VCaP (cell line): ENCODE data around the gene C2orf72.

Source experiments
- H3K27ac ChIP-seq: fragments of 450-650 bp; 2 replicates; pipeline ENCODE4 v1.5.1; 2017
- CTCF ChIP-seq: fragments of 450-650 bp; conservative IDR thresholded peaks from 2 replicates; pipeline ENCODE4 v1.5.1; 2017; ENCODE audit warnings: mild to moderate bottlenecking, moderate library complexity

C2orf72 gene

DNA sequence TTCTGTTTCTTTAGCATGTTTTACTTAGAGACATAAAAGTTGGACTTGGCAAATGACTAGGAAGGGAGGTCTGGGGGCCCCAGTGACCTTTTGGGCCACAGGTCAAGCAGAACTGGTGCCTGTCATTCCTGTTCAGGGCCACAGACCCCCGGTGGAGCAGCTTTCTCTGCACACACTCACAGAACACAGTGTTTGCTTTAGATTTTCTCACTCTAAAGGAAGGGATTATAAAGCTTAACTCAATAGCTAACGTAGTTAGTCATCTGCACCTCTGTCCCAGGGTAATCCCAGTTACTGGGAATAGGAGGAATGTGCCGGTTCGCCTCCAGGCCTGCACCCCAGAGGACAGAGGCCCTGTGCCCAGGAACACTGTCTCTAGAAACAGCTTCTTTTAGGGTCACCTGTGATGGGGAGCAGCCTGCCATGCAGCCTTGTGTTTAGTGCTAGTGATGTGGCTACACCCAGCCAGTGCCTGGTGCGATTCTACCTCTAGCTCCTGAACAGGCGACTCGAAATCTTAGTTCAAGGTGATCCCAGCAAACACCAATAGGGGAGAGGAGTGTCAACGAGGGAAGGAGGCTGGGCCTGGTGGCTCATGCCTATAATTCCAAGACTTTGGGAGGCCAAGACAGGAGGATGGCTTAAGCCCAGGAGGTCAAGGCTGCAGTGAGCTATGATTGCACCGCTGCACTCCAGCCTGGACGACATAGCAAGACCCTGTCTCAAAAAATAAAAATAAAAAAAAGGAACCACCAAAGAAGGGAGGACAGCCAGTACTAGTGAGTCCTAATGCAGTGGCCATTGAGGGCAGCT is 29.8 kb upstream of the C2orf72 start:
- no peak for TF ChIP-seq CTCF

DNA sequence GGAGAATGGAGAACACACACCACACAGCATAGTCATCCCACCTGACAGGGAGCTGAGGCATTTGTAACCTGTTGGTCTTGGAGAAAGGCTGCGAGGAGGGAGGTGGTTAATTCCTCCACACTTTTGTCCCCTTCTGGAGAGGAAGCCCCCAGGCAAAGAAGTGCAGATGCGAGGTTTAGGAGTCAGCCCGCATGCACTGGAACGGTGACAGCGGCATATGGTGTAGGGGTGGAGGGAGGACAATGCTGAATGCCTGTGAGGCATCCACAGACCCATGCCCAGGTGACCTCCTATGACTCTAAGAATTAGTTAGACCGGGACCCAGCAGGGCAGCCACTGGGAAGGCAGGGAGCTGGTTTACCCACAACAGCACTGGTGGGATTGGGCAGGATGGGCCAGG is 29.2 kb upstream of the C2orf72 start:
- no peak for TF ChIP-seq CTCF

More for the DNA sequence above, 29.8 kb upstream of the C2orf72 start:
- H3K27ac ChIP-seq: no peak overlapping the region

GRCh38 chr2:231009236-231009919 is 27.9 kb upstream of the C2orf72 start:
- TF ChIP-seq CTCF: no peak
- no peak overlapping the region for H3K27ac ChIP-seq

More for the DNA sequence above, 29.2 kb upstream of the C2orf72 start:
- H3K27ac ChIP-seq: no peak overlapping the region

DNA sequence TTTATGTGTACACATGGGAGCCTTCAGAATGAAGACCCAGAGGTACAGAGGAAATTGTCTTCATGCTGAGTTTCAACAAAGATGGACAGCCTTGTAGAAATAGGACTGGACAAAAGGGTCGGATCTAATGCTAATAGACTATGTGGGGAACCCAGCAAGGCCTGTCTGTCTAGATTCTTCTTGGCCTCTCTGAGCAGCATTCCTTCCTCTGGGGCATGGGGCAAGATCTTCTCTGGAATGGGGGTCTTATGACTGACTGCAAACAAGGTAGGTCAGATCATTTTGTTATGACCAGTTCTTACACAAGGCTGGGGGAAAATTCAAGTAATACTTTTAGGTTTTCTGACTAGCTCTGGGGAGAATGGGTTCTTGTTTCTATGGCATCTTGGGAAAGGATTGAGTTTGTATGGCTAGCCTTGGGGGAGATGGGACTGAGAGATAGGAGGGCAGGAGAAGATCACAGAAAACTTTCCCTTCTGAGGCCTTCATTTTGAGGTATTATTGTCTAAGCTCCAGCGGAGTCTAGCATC is 27.1 kb upstream of the C2orf72 start:
- H3K27ac ChIP-seq: no peak overlapping the region
- no peak for TF ChIP-seq CTCF

- TF ChIP-seq CTCF: no peak
- H3K27ac ChIP-seq: peak overlapping the region; percentile 8; the same call in 1 of the 2 replicates
Observed at GRCh38 chr2:231011526-231011925, 25.8 kb upstream of the C2orf72 start.

DNA sequence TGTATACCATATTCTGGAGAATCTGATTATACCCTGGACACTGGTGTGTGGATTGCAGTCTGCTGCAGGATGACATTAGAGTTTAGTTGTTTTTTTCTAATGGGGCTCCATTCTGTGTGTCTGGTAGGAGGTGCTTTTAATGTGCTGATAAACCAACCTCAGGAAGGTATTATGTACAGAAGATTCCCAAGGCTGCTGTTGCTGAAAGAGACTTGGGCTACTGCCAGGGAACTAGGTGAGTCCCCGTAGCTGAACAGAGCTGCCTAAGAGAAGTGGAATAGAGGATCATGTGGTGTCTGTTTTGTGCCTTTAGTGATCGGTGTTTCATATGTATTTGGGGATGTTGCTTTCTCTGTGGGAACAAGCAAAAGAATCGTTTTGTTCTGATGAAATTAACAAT is 24.9 kb upstream of the C2orf72 start:
- TF ChIP-seq CTCF: no peak
- peak overlapping the region; percentile 8; the same call in 1 of the 2 replicates for H3K27ac ChIP-seq

- TF ChIP-seq CTCF: no peak
- no peak overlapping the region for H3K27ac ChIP-seq
Observed at GRCh38 chr2:231013820-231014219, 23.5 kb upstream of the C2orf72 start.
